GM19468 (cell line): ENCODE measurements around the gene PKD1.

Experiments used
- ATAC-seq: cut with Tn5 transposase; IDR thresholded peaks from one replicate; pipeline ENCODE4 v1.9.1; 2021; ENCODE audit warnings: mild to moderate bottlenecking, moderate library complexity, moderate number of reproducible peaks; ENCODE audit not compliant: unreplicated experiment; ENCODE audit errors: extremely low read depth

The PKD1 gene

DNA sequence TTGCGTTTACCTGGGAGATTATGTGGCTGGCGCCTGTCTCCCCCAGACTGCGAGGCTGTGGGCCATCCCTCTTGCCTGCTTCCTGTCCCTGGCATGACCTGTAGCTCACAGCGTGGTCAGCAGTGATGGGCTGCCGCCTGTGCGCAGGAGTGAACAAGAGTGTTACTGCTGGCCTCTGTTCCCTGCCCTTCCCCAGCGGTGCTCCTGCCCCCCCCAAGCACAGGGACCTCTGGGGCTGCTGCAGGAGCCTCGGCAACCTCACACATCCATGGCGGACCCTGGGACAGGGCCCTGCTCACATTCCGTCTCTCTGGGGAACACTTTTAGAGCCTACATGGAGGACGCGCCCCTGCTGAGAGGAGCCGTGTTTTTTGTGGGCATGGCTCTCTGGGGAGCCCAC, 77.3 kb downstream of the PKD1 start:
- ATAC-seq, result no peak

DNA sequence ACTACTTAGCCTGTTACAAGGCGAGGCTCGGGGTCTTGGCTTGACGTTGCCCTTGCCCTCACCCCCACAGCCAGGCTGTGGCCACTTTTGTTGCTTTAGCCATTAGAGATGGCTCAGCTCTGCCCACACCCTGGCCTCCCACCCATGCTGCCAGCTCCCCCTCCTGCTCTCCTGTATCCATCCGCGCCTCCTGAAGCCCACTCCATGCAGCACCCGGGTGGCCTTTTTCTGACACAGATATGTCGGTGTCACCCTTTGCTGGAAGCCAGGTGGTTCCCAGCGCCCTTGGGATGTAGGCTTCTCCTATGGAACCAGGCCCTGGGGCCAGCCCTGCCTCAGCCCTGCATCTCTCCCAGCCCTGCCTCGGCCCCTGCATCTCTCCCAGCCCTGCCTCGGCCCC, 78.3 kb downstream of the PKD1 start:
- ATAC-seq, result no peak

DNA sequence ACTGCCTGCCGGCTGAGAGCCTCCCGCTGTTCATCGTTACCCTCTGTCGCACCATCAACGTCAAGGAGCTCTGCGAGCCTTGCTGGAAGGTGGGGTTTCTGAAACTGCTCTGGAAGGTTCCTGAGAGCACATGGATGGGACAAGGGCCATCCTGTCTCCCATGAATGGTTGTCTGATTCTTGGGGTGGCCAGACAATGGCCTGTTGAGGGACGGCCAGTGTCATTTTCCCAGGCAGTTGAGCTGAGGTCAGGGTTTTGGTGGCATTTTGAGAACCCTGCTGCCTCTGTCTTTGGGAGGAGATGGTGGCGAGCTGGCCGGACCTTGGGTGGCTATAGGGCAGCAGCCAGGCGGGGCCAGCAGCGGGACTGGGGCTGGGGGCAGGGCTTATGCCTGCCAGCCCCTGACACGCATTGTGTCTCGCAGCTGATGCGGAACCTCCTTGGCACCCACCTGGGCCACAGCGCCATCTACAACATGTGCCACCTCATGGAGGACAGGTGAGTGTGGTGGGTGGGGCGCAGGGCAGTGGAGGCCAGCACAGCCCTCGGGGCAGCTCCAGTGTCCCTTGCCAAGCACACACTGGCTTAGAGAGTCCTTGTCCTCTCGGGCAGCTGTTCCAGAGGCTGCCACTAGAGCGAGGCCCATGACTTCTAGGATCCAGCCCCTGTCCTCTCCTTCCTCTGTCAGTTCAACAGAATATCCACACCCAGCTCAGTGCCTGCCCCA, 78.9 kb downstream of the PKD1 start:
- no peak for ATAC-seq

DNA sequence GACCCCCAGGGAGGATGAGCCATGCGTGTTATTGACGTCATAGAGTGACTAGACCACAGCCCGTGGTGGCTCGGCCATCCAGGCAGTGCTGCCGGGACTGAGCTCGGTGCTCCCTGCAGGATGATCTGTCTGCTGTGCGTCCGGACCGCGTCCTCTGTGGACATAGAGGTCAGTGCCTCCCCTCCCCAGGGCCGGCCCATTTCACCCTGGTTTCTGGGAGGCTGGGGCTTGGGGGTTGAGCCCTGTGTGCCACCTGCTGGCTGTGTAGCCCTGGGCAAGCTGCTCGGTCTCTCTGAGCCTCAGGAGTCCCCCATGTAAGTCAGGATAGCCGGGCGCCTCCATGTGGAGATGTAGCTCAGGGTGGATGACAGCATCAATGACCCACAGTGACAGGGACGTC, 79.6 kb downstream of the PKD1 start:
- no peak for ATAC-seq

DNA sequence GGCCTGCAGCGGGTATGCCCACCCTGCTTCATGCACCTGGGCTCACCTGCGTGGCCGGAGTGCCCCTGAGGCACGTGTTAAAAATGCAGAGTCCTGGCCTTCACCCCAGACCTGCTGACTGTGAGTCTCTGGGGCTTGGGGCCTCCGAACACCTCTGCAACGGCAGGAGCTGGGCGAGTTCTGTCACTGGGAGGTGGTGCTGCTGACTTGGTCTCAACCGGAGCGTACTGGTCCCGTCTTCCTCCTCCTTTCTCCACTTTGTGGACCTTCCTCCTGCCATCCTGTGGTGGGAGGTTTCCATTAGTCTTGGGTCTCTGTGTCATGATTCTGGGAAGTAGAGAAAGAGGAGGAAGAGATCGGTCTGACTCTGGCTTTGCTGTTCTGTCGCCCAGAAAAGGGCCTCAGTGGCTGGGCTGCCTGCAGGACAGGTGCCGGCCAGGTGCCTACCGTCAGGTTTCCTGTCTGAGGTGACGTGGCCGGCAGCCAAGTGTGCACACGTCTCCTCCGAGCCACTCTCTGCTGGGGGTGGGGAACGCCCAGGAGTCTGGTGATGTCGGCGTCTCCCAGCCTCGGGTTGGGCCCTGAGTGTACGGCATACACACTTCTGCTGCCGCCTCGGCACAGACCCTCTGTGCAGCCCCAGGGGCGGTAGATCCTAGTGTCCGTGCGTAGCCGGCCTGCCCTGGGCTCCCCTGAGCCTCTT, 81.0 kb downstream of the PKD1 start:
- no peak for ATAC-seq

DNA sequence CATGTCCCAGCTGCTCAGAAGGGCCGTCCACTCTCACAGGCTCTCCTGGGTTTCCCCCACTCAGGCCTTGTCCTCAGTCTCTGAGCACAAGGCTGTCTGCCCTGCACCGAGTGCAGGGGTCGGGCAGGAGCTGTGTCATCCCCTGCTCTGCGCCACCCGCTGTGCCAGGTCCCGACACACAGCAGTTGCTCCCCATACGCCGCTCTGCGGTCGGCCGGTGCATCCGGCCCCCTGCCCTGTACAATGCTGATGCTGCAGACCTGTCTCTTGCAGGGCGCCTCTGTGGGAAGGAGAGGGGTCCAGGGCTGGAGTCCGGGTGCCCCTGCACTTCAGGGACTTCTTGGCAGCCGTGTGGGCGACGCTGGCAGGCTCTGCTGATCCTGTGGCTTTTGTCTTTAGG, 81.8 kb downstream of the PKD1 start:
- ATAC-seq, result no peak

DNA sequence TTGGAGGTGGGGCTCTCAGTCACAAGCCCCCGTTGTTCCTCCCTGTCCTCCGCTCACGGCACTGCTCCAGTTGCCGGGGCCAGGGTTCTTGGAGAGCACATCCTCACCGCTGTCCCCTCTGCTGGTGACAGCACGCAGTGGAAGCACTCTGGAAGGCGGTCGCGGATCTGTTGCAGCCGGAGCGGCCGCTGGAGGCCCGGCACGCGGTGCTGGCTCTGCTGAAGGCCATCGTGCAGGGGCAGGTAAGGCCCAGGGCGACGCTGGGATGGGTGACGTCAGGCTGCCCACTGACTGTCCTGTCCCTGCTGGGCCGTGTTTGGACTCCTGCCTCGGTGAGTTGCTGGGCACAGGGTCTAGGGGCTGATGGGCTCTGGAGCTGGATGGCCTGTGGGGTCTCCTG, 82.5 kb downstream of the PKD1 start:
- no peak for ATAC-seq

DNA sequence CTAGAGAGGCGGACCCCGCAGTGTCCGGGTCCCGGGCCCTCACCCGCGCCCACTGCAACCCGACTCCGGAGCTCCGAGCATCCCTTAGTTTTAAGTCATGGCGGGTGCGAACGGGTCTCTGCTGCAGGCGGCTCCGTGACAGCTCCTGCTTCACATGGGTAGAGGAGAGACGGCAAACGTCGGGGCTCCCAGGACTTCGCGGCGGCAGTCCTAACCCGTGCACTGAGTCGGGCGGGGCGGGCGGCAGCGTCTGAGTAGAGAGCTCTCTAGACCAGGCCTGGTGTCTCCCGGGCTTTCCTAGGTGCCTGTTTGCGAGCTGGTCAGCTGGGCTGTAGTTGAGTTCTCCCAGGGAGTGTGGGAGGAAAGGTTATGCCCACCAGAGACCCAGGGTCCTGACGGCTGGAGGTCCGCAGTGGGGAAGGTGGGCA, 87.6 kb downstream of the PKD1 start:
- ATAC-seq, result no peak

DNA sequence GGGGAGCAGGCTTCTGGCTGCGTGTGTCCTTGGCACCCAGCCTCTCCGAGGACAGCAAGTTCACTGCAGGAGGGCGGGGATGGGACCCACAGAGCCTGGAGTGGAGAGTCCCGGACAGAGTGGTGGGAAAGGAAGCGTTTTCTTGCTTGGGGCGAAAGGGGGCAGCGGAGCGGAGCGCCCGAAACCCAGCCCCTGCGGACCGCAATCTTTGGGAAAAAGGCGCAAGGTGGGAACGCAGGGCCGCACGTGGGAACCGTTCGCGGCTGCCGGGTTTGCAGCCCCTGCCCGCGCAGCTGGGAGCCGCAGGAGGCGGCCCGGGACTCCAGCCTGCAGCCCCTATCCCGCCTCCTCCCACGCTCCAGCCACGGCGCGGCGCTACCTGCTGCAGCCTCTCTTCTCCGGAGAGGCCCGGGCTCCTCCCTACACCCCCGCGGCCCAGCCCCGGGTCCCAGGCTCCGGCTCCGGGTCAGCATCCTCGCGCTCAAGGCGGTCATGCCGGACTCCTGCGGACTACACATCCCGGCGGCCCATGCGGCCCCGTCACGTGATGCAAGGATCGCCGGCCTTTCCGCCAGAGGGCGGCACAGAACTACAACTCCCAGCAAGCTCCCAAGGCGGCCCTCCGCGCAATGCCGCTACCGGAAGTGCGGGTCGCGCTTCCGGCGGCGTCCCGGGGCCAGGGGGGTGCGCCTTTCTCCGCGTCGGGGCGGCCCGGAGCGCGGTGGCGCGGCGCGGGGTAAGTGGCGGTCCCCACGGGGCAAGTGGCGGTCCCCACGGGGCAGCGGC, 88.2 kb downstream of the PKD1 start, which contains the start of the genes NTHL1 and TSC2:
NTHL1 (minus strand) TSS at position 505 of the 786 bp plus-strand sequence; CDS start at position 494, 11 bp downstream.
TSC2 (plus strand) TSS at position 656 of the 786 bp plus-strand sequence. CDS start 631 bp downstream, outside the sequence.
- ATAC-seq, result peak; percentile 97

DNA sequence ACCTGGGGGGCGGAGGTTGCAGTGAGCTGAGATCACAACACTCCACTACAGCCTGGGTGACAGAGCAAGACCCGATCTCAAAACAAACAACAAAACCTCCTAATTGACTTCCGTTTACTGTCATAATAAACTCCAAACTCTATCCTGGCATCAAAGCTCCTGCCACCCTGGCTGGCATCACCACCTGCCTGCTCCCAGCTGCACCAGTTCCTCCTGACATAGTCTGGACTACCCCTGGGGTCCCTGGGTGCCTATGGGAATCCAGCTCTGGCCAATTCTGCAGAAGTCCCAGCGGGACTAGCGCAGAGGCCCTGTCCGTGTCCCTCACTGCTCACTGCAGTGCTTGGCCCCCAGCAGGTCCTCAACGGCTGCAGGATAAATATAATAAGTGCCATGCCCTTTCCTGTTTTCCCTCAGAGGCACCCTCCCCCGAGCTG, 88.8 kb downstream of the PKD1 start:
- ATAC-seq, result no peak

DNA sequence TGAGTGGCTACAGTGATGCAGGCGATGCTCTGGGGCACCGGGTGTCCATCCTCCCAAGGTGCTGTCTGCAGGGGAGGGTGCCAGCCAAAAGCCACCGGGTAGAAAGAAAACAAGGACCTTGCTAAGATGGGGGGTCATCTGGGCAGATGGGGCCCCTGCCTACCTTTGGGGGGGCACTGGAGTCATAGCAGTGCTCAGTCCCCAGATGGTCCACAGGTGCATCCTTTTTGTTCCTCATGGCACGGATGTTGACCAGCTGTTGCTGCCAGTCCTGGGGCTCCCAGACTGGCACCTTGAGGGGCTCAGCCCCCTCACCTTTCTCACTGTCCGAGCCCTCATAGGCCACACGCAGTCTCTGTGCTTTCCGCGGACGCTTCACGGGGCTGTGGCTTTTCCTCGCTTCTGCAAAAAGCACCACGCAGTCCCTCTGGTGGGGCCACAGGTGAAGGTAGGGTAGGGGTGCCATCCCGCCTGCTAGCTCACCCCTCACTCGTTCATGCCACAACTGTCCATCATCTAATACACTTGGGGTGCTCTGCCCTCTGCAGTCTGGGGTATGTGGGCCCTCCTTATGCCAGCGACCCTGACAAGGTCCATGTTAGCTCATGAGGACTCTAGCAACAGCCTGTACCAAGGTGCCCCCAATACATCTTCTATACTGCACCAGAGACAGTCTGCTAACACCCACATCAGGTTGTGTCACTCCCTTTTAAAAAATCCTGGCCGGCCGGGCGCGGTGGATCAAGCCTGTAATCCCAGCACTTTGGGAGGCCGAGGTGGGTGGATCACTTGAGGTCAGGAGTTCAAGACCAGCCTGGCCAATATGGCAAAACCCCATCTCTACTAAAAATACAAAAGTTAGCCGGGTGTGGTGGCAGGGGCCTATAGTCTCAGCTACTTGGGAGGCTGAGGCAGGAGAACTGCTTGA, 89.5 kb downstream of the PKD1 start:
- ATAC-seq, result no peak

DNA sequence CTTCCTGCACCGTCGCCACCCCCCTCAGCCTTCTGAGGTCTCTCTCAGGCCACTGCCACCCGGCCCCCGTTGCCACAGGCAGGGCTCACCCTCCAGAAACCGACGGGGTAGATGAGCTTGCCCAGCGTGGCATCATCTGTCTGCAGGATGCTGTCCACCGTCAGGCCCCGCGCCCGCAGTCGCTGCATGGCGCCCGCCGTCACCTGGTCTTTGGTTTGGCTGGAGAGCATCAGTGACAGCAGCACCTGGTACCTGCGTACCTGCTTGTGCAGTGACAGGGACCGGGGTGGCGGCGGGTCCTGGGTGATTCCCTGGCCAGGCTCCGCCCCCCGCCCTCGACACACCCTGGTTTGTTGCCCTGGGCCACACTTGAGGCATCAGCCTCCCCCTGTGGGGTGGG, 91.2 kb downstream of the PKD1 start:
- ATAC-seq, result no peak

DNA sequence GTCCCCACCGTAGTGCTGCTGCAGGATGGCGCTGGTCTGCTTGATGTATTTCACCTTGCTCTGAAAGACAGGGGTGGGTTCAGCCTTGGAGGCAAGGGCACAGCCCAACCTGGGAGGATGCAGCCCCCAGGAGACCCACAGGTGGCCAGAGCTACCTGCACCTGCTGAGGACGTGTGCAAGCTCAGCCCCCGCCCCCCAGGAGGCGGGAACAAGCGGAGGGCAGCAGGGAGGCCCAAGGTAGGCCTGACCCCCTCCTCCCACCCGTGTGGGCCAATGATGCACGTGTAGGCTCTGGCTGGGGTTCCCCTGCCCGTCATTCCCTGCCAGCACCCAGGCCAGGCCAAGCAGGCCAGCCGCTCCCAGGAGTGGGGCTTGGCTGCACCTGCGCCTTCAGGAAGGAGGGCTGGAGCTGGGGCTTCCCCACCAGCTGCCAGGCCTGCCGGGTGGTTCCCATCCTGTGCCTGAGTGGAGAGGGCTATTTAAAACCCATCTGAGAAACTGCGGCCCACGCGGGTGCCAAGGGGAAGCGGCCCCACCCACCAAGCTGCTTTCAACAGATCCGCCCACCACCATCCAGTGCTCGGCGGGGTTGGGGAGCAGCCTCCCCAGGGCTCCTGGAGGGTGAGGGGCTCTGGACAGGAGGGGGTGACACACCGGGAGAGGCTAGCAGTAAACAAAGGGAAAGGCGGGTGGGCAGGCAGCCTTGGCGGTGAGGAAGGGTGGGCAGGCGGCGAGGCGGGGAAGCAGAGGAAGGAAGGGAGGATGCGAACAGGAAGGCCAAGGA, 91.8 kb downstream of the PKD1 start:
- no peak for ATAC-seq

DNA sequence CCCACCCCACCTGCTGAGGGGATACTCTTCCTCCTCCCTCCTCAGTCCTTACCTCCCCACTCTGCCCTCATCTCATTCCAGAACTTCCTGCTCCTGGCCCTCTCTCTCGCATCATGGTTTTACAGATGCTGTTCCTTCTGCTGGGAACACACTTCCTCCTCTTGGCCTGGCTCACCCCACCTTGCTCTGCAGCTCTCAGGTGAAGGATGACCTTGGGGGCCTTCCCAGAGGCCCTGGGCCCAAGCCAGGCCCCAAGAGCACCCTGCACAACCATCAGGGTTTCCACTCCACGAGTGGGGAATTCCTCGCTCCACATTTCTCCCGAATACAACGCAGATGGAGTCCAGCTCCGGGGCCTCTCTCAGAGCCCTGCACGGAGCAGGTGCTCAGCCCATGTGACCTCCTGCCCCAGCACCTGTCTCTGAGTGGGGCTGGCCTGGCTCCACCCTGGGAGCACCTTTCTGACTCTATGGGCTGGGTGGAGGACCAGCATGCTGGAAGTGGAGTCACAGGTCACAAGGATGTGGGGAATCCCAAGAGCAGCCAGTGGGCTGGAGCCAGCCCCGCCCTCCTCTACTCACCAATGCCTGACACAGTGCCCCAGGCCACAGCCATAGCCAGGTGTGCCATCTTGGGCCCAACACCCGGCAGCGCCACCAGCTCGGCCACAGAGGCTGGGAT, 92.6 kb downstream of the PKD1 start:
- ATAC-seq, result no peak

DNA sequence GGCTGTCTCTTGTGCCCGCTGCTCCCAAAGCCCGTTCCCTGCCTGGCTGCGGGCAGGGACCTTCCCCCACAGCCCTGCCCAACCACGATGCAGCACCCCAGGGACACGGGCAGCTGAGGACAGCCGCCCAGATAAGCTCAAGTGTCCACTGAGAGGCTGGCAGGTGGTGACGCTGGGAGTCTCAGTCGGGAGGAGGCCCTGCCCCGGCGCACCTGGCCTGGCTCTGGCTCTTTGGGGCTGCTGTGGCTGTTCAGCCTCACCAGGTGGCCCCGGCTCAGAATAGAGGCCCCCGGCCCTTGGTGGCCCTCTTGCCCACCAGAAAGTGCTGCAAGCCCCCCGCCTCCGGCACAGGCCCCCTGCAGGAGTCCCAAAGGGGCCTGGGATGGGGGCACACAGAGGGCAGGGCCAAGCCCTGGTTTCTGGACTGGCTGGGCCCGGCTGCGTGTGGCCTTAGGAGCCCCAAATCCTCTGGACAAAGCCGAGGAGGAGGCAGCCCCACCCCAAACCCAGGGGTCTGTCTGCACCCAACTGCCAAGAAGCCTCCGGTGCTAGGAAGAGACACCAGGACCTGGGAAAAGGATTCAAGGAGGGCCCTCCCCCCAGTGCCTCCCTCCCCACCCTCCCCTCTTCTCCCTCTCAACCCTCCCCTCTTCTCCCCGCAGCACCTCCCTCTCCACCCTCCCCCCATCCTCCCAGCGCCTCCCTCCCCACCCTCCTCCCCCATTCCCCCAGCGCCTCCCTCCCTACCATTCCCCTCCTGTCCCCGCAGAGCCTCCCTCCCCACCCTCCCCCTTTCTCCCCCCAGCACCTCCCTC, 93.3 kb downstream of the PKD1 start:
- ATAC-seq, result no peak

DNA sequence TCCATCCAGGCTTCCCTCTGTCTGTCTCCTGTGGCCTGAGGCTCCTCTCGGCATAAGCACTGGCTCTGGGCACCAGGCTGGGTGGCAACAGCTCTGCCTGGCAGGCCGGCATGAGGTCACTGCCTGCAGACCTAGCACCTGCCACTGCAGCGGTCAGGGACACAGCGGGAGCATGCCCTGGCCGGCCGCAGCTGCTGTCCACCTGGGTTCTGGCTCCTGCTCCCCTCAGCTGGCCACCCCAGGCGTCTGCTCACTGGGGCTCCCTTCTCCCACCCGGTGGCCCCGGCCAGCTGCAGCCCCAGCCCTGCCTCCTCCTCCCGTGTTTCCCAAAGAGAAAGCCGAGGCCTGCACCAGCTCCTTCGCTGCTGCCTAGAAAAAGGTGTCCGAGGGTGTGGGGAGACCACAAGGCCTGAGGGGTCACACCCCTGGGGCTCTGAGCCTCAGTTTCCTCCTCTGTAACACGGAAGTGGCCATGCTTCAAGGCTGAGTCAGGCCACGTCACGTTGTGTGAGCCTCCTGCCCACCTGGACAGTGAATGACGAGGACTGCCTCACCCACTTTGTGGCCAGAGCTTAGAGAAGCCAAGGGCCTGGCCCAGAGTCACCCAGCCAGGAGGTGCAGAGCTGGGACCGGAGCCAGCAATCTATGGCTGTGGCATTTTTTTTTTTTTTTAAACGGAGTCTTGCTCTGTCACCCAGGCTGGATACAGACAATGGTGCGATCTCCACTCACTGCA, 94.7 kb downstream of the PKD1 start:
- no peak for ATAC-seq
